Subcutaneous adipose tissue (tissue), 4 donors: ENCODE data around the gene ERBB4. TPM values are rescaled to one million over a fixed set of nuclear protein-coding genes. Genes with fewer than 3 reads are reported as not detected.

Experiments
- total RNA-seq, 4 donors: library from RNA; depleted of rRNA; stranded (reverse); fragments of >200 nt; gene quantifications; one replicate each; pipeline ENCODE4 v1.1.0, GENCODE V29; 2016
- TF ChIP-seq, protein P1 (sequence below): fragments of 450-650 bp; IDR thresholded peaks from one replicate; pipeline ENCODE4 v1.5.1; 2016; ENCODE audit warnings: low read depth, mild to moderate bottlenecking, control low read depth, antibody characterized with exemption, moderate library complexity

The ERBB4 gene
- total RNA-seq, 4 donors from 2014 or later, result 0.17 to 1.5 (median 0.71) TPM

DNA sequence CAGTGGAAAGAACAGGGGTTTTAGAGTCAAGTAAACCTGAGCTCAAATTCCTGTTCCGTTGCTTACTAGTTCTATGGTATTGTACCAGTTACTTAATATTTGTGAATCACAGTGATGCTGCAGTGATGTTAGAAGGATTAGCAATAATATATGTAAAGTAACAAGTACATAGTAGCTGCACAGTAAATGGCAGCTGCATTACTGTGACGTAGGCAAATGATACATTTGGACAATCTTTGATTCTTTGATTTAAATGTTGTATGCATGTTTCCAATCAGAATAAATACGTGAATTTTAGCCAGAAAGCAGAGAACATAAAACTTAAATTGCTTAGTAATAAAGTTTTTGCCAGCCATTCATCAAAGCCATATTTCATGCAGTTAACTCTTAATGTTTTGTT is 243.0 kb downstream of the ERBB4 start:
- TF ChIP-seq, protein P1, sequence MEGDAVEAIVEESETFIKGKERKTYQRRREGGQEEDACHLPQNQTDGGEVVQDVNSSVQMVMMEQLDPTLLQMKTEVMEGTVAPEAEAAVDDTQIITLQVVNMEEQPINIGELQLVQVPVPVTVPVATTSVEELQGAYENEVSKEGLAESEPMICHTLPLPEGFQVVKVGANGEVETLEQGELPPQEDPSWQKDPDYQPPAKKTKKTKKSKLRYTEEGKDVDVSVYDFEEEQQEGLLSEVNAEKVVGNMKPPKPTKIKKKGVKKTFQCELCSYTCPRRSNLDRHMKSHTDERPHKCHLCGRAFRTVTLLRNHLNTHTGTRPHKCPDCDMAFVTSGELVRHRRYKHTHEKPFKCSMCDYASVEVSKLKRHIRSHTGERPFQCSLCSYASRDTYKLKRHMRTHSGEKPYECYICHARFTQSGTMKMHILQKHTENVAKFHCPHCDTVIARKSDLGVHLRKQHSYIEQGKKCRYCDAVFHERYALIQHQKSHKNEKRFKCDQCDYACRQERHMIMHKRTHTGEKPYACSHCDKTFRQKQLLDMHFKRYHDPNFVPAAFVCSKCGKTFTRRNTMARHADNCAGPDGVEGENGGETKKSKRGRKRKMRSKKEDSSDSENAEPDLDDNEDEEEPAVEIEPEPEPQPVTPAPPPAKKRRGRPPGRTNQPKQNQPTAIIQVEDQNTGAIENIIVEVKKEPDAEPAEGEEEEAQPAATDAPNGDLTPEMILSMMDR, result no peak

GRCh38 chr2:212294816-212295215 is 243.8 kb downstream of the ERBB4 start:
- TF ChIP-seq, protein P1, result no peak

- TF ChIP-seq, protein P1, result no peak
These were observed 249.3 kb downstream of the ERBB4 start for GRCh38 chr2:212289301-212289700.

DNA sequence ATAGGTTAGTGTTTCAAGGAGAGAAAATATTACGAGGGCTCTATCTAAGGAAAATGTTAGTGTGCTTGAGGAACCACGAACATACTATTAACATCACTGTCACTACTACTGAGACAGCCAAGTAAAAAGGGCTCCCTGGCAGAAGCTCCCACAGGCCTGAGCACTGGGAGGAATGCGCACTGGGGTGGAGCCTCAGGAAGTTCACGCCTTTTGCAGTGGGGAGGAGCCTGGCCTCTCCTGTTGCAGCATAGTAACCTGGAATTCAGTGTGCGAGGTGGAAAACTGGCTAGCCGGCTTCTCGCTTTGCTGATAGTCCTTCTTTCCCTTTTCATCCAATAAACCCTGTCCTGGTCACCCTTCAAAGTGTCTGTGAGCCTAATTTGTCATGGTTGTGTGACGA is 250.3 kb downstream of the ERBB4 start:
- TF ChIP-seq, protein P1, result no peak

DNA sequence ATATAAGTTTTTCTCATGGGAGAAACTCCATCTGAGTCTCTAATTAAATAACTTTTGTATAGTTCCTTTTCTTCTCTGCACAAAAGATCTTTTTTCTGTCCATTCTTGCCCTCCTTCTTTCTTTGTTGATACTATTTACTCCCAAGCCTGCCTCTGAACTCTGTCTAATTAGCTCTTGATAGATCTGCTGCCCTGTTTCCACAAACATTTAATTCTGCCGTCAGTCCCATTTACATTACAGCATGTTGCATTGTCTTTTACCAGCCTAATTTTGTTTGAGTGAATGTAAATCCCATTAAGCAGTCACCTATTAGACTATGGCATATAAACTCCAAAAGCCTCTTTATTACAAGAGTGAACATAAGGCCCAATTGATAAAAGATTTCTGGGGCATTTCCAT is 254.4 kb downstream of the ERBB4 start:
- TF ChIP-seq, protein P1, result no peak

DNA sequence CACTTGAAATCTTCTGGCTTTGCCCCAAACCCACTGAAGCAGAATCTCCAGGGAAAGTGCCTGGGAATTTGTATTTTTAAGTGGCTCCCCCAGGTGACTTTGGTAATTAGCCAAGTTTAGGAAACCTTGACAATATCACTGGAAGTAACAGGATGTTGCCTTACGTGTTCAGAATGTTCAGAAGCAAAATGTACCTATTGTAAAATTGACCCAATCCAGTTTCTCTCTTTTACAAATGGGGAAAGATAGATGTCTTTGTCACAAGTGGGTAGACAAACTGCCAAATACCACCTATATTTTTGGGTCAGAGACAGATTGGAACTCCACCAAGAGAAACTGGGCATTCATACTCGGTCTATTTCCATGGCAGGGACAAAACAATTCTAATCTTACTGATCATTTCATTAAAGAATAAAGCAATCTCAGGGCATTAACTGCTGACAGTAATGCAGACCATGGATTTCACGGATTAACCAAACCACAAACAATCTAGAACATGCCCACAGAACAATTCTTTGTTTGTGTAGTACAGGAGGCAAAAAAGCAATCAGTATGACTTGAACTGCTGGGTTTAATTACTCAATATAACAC is 255.8 kb downstream of the ERBB4 start:
- TF ChIP-seq, protein P1, result no peak

- TF ChIP-seq, protein P1, result no peak
These were observed 261.8 kb downstream of the ERBB4 start for GRCh38 chr2:212276813-212277212.
